B cell (primary cell): Measurements from ENCODE around the gene WDR48. TPM values are rescaled to one million over a fixed set of nuclear protein-coding genes. Genes with fewer than 3 reads are reported as not detected.

Source experiments
- ATAC-seq: fragments of 200-7000 bp; cut with Tn5 transposase; one replicate; pipeline ENCODE4 v1.10.0; 2021; ENCODE audit warnings: low read depth, mild to moderate bottlenecking, moderate number of reproducible peaks, moderate library complexity
- CTCF ChIA-PET: fragments of 350-600 bp; sonication (Branson Sonifier 250); formaldehyde crosslinking; loops from one replicate; lab custom pipeline; 2021; ENCODE audit warnings: antibody characterized with exemption, inconsistent platforms; lab: Charles Lee
- POLR2A ChIA-PET: fragments of 350-600 bp; sonication (Branson Sonifier 250); formaldehyde crosslinking; loops from one replicate; lab custom pipeline; 2021; ENCODE audit warnings: antibody characterized with exemption; lab: Charles Lee
- DNase-seq: peaks from one replicate; pipeline ENCODE4 v3.0.0; 2013
- H2AFZ ChIP-seq: 2 replicates; pipeline ENCODE4 v1.6.1; 2012; ENCODE audit warnings: mild to moderate bottlenecking, low read depth, low read length; ENCODE audit not compliant: insufficient read depth, poor library complexity, severe bottlenecking
- H3K27ac ChIP-seq, 2 donors: 1 replicate in 1 of 2; 2 replicates in 1 of 2; pipeline ENCODE4 v1.5.1; 2012 to 2013; ENCODE audit warnings: low read length in 2 of 2, mild to moderate bottlenecking in 2 of 2, moderate library complexity in 1 of 2
- H3K27me3 ChIP-seq, 4 experiments: fragments of 200-600 bp in 1 of 4; sonication (generic) in 1 of 4; replicated peaks in 1 of 4; 1 replicate in 2 of 4; 2 replicates in 2 of 4; pipeline versions ENCODE4 v1.6.1 to v1.7.0; 2013 to 2016; ENCODE audit warnings: low read length in 3 of 4, mild to moderate bottlenecking in 2 of 4, mixed read lengths in 1 of 4, moderate library complexity in 1 of 4; ENCODE audit not compliant: insufficient read depth in 4 of 4, control insufficient read depth in 3 of 4; ENCODE audit errors: control extremely low read depth in 1 of 4
- H3K36me3 ChIP-seq, 2 experiments: replicated peaks in 1 of 2; 1 replicate in 1 of 2; 2 replicates in 1 of 2; pipeline versions ENCODE4 v1.6.1 to v1.7.1; 2013; ENCODE audit warnings: low read length in 1 of 2; ENCODE audit not compliant: insufficient read depth in 2 of 2, control insufficient read depth in 1 of 2; ENCODE audit errors: control extremely low read depth in 1 of 2, extremely low read depth in 1 of 2
- H3K4me1 ChIP-seq, 2 donors: fragments of 200-600 bp in 1 of 2; sonication (generic) in 1 of 2; 1 replicate in 1 of 2; 2 replicates in 1 of 2; pipeline versions ENCODE4 v1.5.1 to v1.6.1; 2013 to 2017; ENCODE audit warnings: low read length in 2 of 2; ENCODE audit not compliant: control insufficient read depth in 2 of 2, insufficient read depth in 2 of 2
- H3K4me2 ChIP-seq: replicated peaks from 2 replicates; pipeline ENCODE3; 2012; ENCODE audit warnings: mild to moderate bottlenecking, low read depth, low read length; ENCODE audit not compliant: poor library complexity, severe bottlenecking
- H3K4me3 ChIP-seq, 5 experiments: fragments of 200-600 bp in 1 of 5; sonication (generic) in 1 of 5; 1 replicate in 3 of 5; 2 replicates in 2 of 5; pipeline versions ENCODE4 v1.5.1 to v1.7.0; 2011 to 2016; ENCODE audit warnings: low read length in 4 of 5, mild to moderate bottlenecking in 4 of 5, low read depth in 2 of 5, control low read depth in 1 of 5, moderate library complexity in 1 of 5; ENCODE audit not compliant: insufficient read depth in 1 of 5; ENCODE audit errors: control extremely low read depth in 1 of 5, extremely low read depth in 1 of 5
- H3K79me2 ChIP-seq: fragments of 200-600 bp; sonication (generic); one replicate; pipeline ENCODE4 v1.6.0; 2016; ENCODE audit warnings: low read length; ENCODE audit not compliant: control insufficient read depth, insufficient read depth
- H3K9ac ChIP-seq: fragments of 200-600 bp; sonication (generic); 2 replicates; pipeline ENCODE4 v1.6.1; 2017; ENCODE audit warnings: mild to moderate bottlenecking, low read length, moderate library complexity
- H3K9me3 ChIP-seq, 3 donors: one replicate each; pipeline versions ENCODE4 v1.6.1 to v1.7.1; 2013; ENCODE audit warnings: low read length in 2 of 3; ENCODE audit not compliant: control insufficient read depth in 2 of 3, insufficient read depth in 1 of 3; ENCODE audit errors: control extremely low read depth in 1 of 3
- H4K20me1 ChIP-seq: 2 replicates; pipeline ENCODE4 v1.6.0; 2012; ENCODE audit warnings: mild to moderate bottlenecking, low read length; ENCODE audit not compliant: insufficient read depth, control insufficient read depth, poor library complexity, severe bottlenecking
- H3K27ac Mint-ChIP-seq: one replicate; pipeline ENCODE4 v1.8.0; 2021; ENCODE audit warnings: mixed read lengths
- H3K27me3 Mint-ChIP-seq: one replicate; pipeline ENCODE4 v1.8.0; 2021; ENCODE audit warnings: mixed read lengths
- H3K4me1 Mint-ChIP-seq: one replicate; pipeline ENCODE4 v1.8.0; 2021; ENCODE audit warnings: mixed read lengths
- H3K4me3 Mint-ChIP-seq: one replicate; pipeline ENCODE4 v1.8.0; 2021; ENCODE audit warnings: mixed read lengths
- H3K9me3 Mint-ChIP-seq: one replicate; pipeline ENCODE4 v1.8.0; 2022; ENCODE audit warnings: mixed read lengths; ENCODE audit not compliant: insufficient read depth
- CTCF ChIP-seq: fragments of 200-600 bp; IDR thresholded peaks from one replicate; pipeline ENCODE4 v1.8.0; 2022; ENCODE audit warnings: antibody characterized with exemption, mild to moderate bottlenecking
- EZH2 ChIP-seq: IDR thresholded peaks from 2 replicates; pipeline ENCODE4 v1.6.1; 2012; ENCODE audit warnings: borderline replicate concordance, low read depth, mild to moderate bottlenecking, moderate library complexity, low read length; ENCODE audit not compliant: insufficient read depth, poor library complexity, severe bottlenecking
- WGBS: methylation state at CpG from one replicate; pipeline ENCODE4 v1.1.5; 2013; ENCODE audit warnings: missing lambda C conversion rate; ENCODE audit not compliant: insufficient coverage; 5-methylcytosine and 5-hydroxymethylcytosine counted together
- intact Hi-C: fragments of 100-400 bp; cut with micrococcal nuclease; formaldehyde crosslinking; loops from one replicate; pipeline ENCODE4 v1.10.0; 2022
- polyA plus RNA-seq: library from polyadenylated mRNA; depleted of rRNA; stranded (reverse); fragments of >200 nt; gene quantifications from 2 replicates; pipeline ENCODE4 v1.2.3, GENCODE V29; 2012
- total RNA-seq, 2 donors: library from RNA; stranded (reverse); fragments of 120-200 nt in 1 of 2; gene quantifications; 1 replicate in 1 of 2; 2 replicates in 1 of 2; pipeline versions ENCODE4 v1.2.3 to v1.2.4, GENCODE V29; 2013 to 2022

WDR48 gene
- total and polyA plus RNA-seq, 2 donors (not counting 1 experiment from before 2014, with no cell fraction given) = 20.8 to 68.6 TPM

GRCh38 chr3:39099242-39099641, 47.4 kb downstream of the WDR48 start:
- peaks cover 20% of the 10 kb centered on the region for H3K79me2 ChIP-seq
- no peak overlapping the region for H3K4me3 ChIP-seq
- POLR2A ChIA-PET = no interaction called here
- H3K4me2 ChIP-seq = no peak overlapping the region
- TF ChIP-seq CTCF (no peak), EZH2 (no peak)
- peaks cover 0 to 68% of the 10 kb centered on the region in 2 experiments for H3K36me3 ChIP-seq
- peaks cover 0 to 14% of the 10 kb centered on the region in 2 donors for H3K4me1 ChIP-seq
- Mint-ChIP-seq H3K9me3 (no peaks in the 10 kb centered on the region), H3K27me3 (no peaks in the 10 kb centered on the region), H3K4me1 (peaks cover 26% of the 10 kb centered on the region), H3K4me3 (no peak overlapping the region), H3K27ac (no peak overlapping the region)
- 100% methylated on average over 1 of the region's 1 CpG for WGBS
- intact Hi-C loops = no loop called here
- no peak for ATAC-seq
- H3K27me3 ChIP-seq = no peaks in the 10 kb centered on the region
- H3K9me3 ChIP-seq = no peaks in the 10 kb centered on the region
- H3K9ac ChIP-seq = no peak overlapping the region
- CTCF ChIA-PET = interaction anchor here (1.2 to 1.6 kb wide), 2 partner anchors 67 to 86 kb away, joined by 3 to 4 read pairs; no protein-coding TSS in a partner anchor
- H3K27ac ChIP-seq = no peak overlapping the region
- DNase-seq = no peak
- H4K20me1 ChIP-seq = peaks cover 43% of the 10 kb centered on the region
- H2AFZ ChIP-seq = no peak overlapping the region

DNA sequence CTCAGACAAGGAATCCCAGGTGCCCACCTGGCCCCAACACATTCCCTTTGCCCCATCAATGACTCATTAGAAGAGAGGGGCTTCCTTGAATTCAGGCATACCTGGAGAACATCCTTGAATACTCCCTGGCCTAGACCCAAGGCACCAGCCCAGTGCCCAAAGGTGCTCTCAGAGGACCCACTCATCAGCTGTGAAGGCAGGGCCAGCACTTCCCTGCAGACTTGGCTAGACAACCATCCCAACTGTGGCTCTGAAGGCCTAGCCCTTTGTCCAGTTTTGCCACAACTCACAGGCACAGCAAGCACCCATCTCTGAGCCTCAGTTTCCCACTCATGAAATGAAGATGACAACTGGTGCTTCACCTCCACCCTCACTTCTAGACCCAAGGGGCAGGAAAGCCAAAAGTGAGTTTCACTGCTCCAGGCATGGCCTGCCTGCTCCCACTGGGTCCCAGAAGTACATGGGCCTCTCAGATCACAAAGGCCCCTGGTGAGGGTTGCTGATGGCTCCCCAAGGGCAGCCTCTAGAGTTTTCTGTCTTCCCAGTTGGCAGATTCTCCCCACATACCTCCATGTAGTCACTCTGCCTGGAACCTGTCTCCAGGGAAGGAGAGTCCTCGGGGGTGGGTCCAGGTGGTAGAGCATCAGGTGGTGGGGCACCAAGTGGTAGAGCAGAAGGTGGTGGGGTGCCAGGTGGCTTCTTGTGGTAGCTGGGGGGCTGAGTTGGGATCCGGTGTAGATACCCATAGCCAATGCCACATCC, 48.1 kb downstream of the WDR48 start:
- peak overlapping the region; percentile 41 for H3K27ac Mint-ChIP-seq

More for the DNA sequence above, 48.1 kb downstream of the WDR48 start:
- Histone ChIP-seq H4K20me1 (peaks cover 46% of the 10 kb centered on the region), H3K4me2 (no peak overlapping the region), H2AFZ (no peak overlapping the region), H3K27ac (no peak overlapping the region), H3K27me3 (no peaks in the 10 kb centered on the region), H3K4me1 (peaks cover 0 to 19% of the 10 kb centered on the region in 2 donors), H3K9me3 (no peaks in the 10 kb centered on the region), H3K9ac (no peak overlapping the region), H3K79me2 (peaks cover 27% of the 10 kb centered on the region), H3K4me3 (no peak overlapping the region), H3K36me3 (peaks cover 0 to 62% of the 10 kb centered on the region in 2 experiments)
- no peak for TF ChIP-seq CTCF
- TF ChIP-seq EZH2 = no peak
- Mint-ChIP-seq H3K4me3 (no peak overlapping the region), H3K4me1 (peaks cover 33% of the 10 kb centered on the region), H3K9me3 (no peaks in the 10 kb centered on the region), H3K27me3 (no peaks in the 10 kb centered on the region)
- DNase-seq (no peak), ATAC-seq (no peak)
- whole genome bisulfite sequencing = no CpG with 5 or more reads among the region's 2 CpGs
- ChIA-PET CTCF (interaction anchor here (1.1 to 2.3 kb wide), 5 partner anchors 29 to 192 kb away, joined by 3 to 25 read pairs (median 4); no protein-coding TSS in a partner anchor), POLR2A (no interaction called here)
- intact Hi-C loops = loop anchor here (5.0 to 10.0 kb wide), 2 partner anchors 67 to 965 kb away; partner anchors contain the start of genes ACAA1 and MYD88
